GM13976 (cell line): ENCODE results near the gene VEGFC.

Experiments used
- DNase-seq: peaks from one replicate; pipeline ENCODE4 v3.0.0; 2012; ENCODE audit warnings: low spot score
- in situ Hi-C: fragments of 300-500 bp; cut with MboI; formaldehyde crosslinking; loops from one replicate; pipeline ENCODE4 v1.12.0; 2022; ENCODE audit warnings: low sequenced_read_pairs, mixed read lengths, inconsistent platforms; ENCODE audit not compliant: unreplicated experiment
- TF ChIP-seq, protein P1 (sequence below): IDR thresholded peaks from 2 replicates; pipeline ENCODE4 v1.5.1; 2012; ENCODE audit warnings: borderline replicate concordance, mild to moderate bottlenecking; ENCODE audit not compliant: insufficient read depth; ENCODE audit errors: extremely low read depth, missing control alignments, control extremely low read depth

The VEGFC gene

DNA sequence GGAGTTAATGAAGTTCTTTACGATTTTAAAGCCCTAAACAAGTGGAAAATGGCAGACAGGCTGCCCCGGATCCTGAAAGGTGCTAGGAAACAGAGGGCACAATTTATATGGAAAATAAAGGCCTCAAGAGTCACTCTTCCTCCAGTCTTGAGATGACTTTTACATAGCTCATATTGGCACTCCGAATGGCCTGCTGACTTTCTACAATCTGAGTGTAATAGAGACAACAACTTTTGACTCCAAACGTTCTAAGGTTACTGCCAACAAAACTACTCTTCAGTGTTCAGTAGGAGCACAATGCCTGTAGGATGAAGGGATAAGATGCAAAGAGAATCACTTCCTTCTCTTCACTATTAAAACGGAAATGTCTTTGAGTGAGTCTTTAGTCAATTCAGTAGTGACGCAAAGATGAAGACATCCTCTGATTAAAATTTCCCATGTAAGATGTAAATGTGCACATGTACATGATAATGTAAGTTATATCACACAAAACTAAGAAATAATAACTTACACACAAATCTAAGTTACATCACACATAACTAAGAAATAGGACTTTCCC lies 40.5 kb downstream of the VEGFC start:
- TF ChIP-seq, protein P1, sequence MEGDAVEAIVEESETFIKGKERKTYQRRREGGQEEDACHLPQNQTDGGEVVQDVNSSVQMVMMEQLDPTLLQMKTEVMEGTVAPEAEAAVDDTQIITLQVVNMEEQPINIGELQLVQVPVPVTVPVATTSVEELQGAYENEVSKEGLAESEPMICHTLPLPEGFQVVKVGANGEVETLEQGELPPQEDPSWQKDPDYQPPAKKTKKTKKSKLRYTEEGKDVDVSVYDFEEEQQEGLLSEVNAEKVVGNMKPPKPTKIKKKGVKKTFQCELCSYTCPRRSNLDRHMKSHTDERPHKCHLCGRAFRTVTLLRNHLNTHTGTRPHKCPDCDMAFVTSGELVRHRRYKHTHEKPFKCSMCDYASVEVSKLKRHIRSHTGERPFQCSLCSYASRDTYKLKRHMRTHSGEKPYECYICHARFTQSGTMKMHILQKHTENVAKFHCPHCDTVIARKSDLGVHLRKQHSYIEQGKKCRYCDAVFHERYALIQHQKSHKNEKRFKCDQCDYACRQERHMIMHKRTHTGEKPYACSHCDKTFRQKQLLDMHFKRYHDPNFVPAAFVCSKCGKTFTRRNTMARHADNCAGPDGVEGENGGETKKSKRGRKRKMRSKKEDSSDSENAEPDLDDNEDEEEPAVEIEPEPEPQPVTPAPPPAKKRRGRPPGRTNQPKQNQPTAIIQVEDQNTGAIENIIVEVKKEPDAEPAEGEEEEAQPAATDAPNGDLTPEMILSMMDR: no peak
- in situ Hi-C loops: no loop called here

DNA sequence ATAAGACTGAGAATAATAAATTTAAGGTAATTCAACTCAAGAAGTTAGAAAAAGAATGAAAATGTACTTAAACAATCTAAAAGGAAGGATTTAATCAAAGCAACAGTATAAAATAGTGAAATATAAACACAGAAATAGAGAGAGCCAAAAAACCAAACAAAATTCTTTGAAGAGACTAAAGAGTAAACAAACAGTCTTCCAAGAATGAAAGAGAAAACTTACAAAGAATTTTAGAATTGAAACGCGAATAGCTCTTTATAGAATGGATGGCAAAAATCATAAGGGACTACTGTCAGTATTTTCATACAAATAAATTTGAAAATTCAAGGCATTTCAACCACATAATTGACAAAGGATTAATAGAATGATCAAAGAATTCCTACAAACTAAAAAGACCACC lies 41.7 kb downstream of the VEGFC start:
- in situ Hi-C loops: no loop called here
- DNase-seq: no peak
- TF ChIP-seq, protein P1: no peak

More for the DNA sequence above, 40.5 kb downstream of the VEGFC start:
- no peak for DNase-seq

- DNase-seq: no peak
- in situ Hi-C loops: no loop called here
- TF ChIP-seq, protein P1: no peak
Measured at GRCh38 chr4:176746846-176747245, 45.9 kb downstream of the VEGFC start.

- in situ Hi-C loops: no loop called here
- DNase-seq: no peak
- TF ChIP-seq, protein P1: no peak
Measured at GRCh38 chr4:176745902-176746301, 46.8 kb downstream of the VEGFC start.

GRCh38 chr4:176744091-176744490 lies 48.6 kb downstream of the VEGFC start:
- in situ Hi-C loops: no loop called here
- DNase-seq: no peak
- TF ChIP-seq, protein P1: no peak

DNA sequence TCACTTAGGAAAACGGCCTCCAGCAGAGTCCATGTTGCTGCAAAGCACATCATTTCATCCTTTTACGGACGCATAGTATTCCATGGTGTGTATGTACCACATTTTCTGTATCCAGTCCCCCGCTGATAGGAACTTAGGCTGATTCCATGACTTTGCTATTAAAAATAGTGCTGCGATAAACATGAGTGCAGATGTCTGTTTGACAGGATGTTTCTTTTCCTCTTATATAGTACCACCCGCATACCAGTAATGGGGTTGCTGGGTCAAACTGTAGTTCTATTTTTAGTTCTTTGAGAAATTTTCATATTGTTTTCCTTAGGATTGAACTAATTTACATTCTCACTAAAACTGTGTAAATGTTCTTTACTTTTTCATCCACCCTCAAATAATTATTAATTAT lies 50.5 kb downstream of the VEGFC start:
- in situ Hi-C loops: no loop called here
- TF ChIP-seq, protein P1: no peak

GRCh38 chr4:176741253-176741652 lies 51.5 kb downstream of the VEGFC start:
- in situ Hi-C loops: no loop called here

More for the DNA sequence above, 50.5 kb downstream of the VEGFC start:
- DNase-seq: no peak

More at GRCh38 chr4:176741253-176741652, 51.5 kb downstream of the VEGFC start:
- DNase-seq: no peak
- TF ChIP-seq, protein P1: no peak
